GM13977 (cell line): Measurements from ENCODE around the gene BMPR1B.
"Not testable (repeated sequence)": the region's sequence is repeated elsewhere in the genome, so short reads cannot be mapped to it uniquely, and the experiment has no call there.

Source experiments
- DNase-seq: peaks from one replicate; pipeline ENCODE4 v3.0.0; 2012; ENCODE audit warnings: low spot score
- in situ Hi-C: fragments of 300-500 bp; cut with MboI; formaldehyde crosslinking; loops from one replicate; pipeline ENCODE4 v1.12.0; 2022; ENCODE audit warnings: low sequenced_read_pairs, low pct_unique_long_range_greater_than_20kb, mixed read lengths, inconsistent platforms; ENCODE audit not compliant: unreplicated experiment
- TF ChIP-seq, protein P1 (sequence below): IDR thresholded peaks from 2 replicates; pipeline ENCODE4 v1.5.1; 2012; ENCODE audit warnings: mild to moderate bottlenecking, control low read depth; ENCODE audit not compliant: insufficient read depth; ENCODE audit errors: extremely low read depth, missing control alignments

BMPR1B gene

DNA sequence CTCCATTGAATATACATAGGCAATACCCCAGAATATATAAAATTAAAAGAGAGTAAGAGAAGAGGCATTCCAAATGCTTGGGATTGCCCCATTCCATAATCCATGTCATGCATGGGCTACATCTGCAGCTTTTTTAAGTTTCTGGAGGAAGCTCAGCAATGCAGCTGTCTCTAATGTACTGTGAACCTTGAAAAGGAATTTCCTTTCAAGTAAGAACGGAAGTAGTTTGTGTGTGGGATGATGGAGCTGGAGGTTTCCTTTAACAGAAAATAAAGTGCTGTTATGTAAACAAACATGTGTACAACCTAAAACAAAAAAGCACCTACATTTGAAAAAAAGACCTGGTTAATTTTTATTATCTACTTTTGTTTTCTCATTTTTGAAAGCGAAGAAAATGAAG lies 303.5 kb downstream of the BMPR1B start:
- TF ChIP-seq, protein P1, sequence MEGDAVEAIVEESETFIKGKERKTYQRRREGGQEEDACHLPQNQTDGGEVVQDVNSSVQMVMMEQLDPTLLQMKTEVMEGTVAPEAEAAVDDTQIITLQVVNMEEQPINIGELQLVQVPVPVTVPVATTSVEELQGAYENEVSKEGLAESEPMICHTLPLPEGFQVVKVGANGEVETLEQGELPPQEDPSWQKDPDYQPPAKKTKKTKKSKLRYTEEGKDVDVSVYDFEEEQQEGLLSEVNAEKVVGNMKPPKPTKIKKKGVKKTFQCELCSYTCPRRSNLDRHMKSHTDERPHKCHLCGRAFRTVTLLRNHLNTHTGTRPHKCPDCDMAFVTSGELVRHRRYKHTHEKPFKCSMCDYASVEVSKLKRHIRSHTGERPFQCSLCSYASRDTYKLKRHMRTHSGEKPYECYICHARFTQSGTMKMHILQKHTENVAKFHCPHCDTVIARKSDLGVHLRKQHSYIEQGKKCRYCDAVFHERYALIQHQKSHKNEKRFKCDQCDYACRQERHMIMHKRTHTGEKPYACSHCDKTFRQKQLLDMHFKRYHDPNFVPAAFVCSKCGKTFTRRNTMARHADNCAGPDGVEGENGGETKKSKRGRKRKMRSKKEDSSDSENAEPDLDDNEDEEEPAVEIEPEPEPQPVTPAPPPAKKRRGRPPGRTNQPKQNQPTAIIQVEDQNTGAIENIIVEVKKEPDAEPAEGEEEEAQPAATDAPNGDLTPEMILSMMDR: no peak
- in situ Hi-C loops: no loop called here
- DNase-seq: no peak

DNA sequence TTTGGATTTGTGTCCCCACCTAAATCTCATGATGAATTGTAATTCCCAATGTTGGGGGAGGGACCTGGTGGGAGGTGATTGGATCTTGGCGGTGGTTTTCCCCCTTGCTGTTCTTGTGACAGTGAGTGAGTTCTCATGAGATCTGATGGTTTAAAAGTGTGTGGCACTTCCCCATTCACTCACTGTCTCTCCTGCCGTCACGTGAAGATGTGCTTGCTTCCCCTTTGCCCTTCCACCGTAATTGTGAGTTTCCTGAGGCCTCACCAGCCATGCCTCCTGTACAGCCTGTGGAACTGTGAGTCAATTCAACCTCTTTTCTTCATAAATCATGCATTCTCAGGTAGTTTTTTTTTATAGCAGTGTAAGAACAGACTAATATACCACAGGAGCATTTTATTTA lies 304.0 kb downstream of the BMPR1B start:
- in situ Hi-C loops: not testable (repeated sequence)

DNA sequence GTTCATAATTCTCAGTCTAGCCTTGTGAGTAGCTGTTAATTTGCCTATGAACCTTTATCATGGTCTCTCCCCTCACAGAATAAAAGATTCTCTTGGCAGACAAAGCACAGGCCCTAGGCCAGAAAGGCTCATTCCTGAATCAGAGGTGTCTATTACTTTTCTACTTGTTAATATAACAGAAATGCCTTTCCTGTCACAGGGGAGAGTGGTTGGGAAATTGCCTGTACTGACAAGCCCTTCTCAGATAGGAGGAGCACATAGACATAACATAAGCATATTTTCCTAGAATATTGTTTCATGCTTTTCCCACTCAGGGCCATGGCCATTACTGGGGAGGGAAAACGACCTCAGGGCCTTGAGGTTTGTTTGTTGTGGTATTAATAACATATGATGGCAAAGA lies 308.3 kb downstream of the BMPR1B start:
- no peak for DNase-seq
- in situ Hi-C loops: no loop called here
- TF ChIP-seq, protein P1: no peak

More for the DNA sequence above, 304.0 kb downstream of the BMPR1B start:
- DNase-seq: not testable (repeated sequence)

DNA sequence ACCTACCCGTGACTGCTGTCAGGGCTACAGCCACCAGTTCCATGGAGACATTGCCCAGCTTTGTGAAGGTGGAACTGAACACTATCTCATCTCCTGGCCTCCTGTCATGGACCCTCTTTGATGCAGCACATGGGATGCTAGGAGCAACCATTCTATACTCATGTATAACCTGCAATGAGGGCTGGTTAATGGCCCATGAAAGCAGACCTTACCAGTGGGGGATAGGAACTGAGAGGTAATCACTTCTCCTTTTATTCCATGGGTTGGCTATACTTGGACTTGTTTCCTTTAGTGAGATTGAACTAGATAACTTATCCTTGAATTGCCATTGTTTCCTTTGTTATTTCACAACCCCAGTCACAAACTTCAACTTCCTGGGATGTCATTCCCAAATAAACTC lies 310.6 kb downstream of the BMPR1B start:
- in situ Hi-C loops: no loop called here
- TF ChIP-seq, protein P1: no peak
- no peak for DNase-seq

DNA sequence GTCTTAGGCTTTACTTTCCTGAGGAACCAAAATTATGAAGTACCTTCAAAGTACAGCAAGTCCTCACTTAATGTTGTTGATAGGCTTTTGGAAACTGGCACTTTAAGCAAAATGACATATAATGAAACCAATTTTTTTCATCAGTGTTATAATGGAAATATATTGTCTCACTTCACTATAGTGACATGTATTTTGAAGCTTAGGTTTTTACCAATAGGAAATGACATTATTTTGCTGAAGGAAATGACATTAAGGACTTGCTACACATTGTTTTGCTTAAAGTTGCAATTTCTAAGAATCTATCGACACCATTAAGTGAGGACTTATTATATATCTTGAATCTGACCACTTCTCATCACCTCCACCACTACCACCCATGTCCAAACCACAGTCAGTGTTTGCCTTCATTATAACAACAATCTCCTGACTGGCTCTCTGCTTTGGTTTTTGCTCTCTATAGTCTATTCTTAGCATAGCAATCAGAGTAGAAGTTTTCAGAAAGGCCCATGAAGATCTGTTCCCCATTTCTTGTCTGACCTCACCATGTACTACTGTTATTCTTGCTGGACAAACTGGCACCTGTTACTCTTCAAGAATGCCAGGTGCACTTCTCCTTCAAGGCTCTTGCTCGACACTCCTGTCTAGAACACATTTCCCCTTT lies 311.2 kb downstream of the BMPR1B start:
- TF ChIP-seq, protein P1: no peak
- in situ Hi-C loops: no loop called here
- DNase-seq: no peak

DNA sequence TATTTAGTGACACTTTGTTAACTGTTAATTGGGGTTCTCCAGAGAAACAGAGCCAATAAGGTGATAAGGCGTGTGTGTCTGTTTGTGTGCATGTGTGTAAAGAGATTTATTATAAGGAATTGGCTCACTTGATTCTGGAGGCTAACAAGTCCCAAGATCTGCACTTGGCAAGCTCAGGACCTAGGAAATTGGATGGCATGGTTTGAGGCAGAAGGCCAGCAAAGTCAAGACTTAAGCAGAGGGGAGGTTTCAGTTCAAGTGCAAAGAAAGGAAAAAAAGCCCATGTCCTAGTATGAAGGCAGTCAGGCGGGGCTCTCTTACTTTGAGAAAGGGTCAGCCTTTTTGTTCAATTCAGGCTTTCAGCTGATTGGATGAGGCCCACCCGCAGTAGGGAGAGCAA lies 314.1 kb downstream of the BMPR1B start:
- TF ChIP-seq, protein P1: no peak
- in situ Hi-C loops: no loop called here
- DNase-seq: no peak

DNA sequence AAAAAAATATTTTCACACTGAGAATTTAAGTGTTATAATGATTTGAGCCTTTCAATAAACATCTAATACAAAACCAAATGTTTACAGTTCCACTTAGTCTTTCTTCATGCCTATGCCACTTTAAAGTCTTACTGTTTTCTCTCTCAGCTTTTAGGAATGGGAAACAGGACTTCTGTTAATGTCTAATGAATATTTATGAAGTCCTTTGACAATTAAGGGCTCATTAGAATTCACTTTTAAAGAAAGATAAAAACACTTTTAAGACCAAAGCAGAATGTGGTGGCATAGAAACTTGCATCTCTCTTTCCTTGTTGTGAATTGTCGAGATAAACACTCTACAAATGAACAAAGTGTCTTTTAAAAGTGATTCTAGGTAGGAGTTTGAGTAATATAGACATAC lies 315.9 kb downstream of the BMPR1B start:
- in situ Hi-C loops: no loop called here
- TF ChIP-seq, protein P1: no peak
- no peak for DNase-seq
